Panc1 (cell line): Measurements from ENCODE around the gene RSAD1. TPM values are rescaled to one million over a fixed set of nuclear protein-coding genes. Genes with fewer than 3 reads are reported as not detected.

Experiments used
- ATAC-seq: fragments of 200-7000 bp; cut with Tn5 transposase; 2 replicates; pipeline ENCODE4 v1.9.1; 2020; ENCODE audit warnings: mild to moderate bottlenecking, moderate library complexity
- BruUV-seq: library from RNA; stranded (reverse); fragments of 400-500 nt; replicated peaks from 2 replicates; lab custom pipeline; 2021; lab: Mats Ljungman, UMichigan
- CTCF ChIA-PET: fragments of 300-600 bp; sonication (Branson Sonifier 250); formaldehyde crosslinking; loops from one replicate; lab custom pipeline; 2022; ENCODE audit warnings: antibody characterized with exemption; lab: Charles Lee
- POLR2A ChIA-PET: fragments of 300-600 bp; sonication (Branson Sonifier 250); formaldehyde crosslinking; loops from one replicate; lab custom pipeline; 2022; ENCODE audit warnings: antibody characterized with exemption; lab: Charles Lee
- DNase-seq: peaks from one replicate; pipeline ENCODE4 v3.0.0-alpha.2; 2010; ENCODE audit warnings: low read depth, low spot score
- H3K27ac ChIP-seq: 2 replicates; pipeline ENCODE4 v1.5.1; 2011; ENCODE audit warnings: mild to moderate bottlenecking, low read length, inconsistent platforms
- H3K27me3 ChIP-seq: fragments of 200-500 bp; sonication (Bioruptor generic); 2 replicates; pipeline ENCODE4 v1.6.0; 2014; ENCODE audit warnings: low read length, inconsistent platforms; ENCODE audit not compliant: control insufficient read depth, insufficient read depth
- H3K36me3 ChIP-seq: fragments of 200-500 bp; sonication (Bioruptor generic); 2 replicates; pipeline ENCODE4 v1.5.1; 2014; ENCODE audit warnings: inconsistent platforms, mild to moderate bottlenecking, low read length, moderate library complexity; ENCODE audit not compliant: control insufficient read depth, insufficient read depth
- H3K4me1 ChIP-seq: 2 replicates; pipeline ENCODE4 v1.5.1; 2011; ENCODE audit warnings: inconsistent platforms, mild to moderate bottlenecking, low read length, moderate library complexity; ENCODE audit not compliant: control insufficient read depth, insufficient read depth
- H3K4me3 ChIP-seq, 2 experiments: 2 replicates each; pipeline ENCODE4 v1.5.1; 2011 to 2012; ENCODE audit warnings: low read depth in 2 of 2, low read length in 2 of 2, mild to moderate bottlenecking in 2 of 2, inconsistent platforms in 1 of 2, moderate library complexity in 1 of 2
- H3K9me3 ChIP-seq: fragments of 200-500 bp; sonication (Bioruptor generic); 2 replicates; pipeline ENCODE4 v1.5.1; 2014; ENCODE audit warnings: low read depth, mild to moderate bottlenecking, inconsistent platforms, low read length, moderate library complexity; ENCODE audit not compliant: control insufficient read depth, insufficient read depth
- CTCF ChIP-seq: fragments of 450-650 bp; IDR thresholded peaks from 2 replicates; pipeline ENCODE4 v1.5.1; 2017; ENCODE audit warnings: mild to moderate bottlenecking
- POLR2AphosphoS5 ChIP-seq: IDR thresholded peaks from 2 replicates; pipeline ENCODE4 v1.6.1; 2012; ENCODE audit warnings: mild to moderate bottlenecking, low read depth, low read length, moderate library complexity
- SIN3A ChIP-seq: IDR thresholded peaks from 2 replicates; pipeline ENCODE4 v1.6.1; 2012; ENCODE audit warnings: low read depth, mild to moderate bottlenecking, low read length, moderate library complexity, borderline replicate concordance; ENCODE audit not compliant: insufficient read depth
- TCF7L2 ChIP-seq: IDR thresholded peaks from 2 replicates; pipeline ENCODE4 v1.6.1; 2011; ENCODE audit warnings: mild to moderate bottlenecking, low read depth, low read length, inconsistent platforms
- in situ Hi-C: cut with HindIII; loops from 2 replicates; pipeline ENCODE4 v1.10.0; 2016; ENCODE audit warnings: low sequenced_read_pairs, low pct_unique_long_range_greater_than_20kb
- intact Hi-C: fragments of 100-400 bp; cut with micrococcal nuclease; formaldehyde crosslinking; loops from one replicate; pipeline ENCODE4 v1.10.0; 2022; ENCODE audit not compliant: unreplicated experiment
- total RNA-seq: library from RNA; stranded (reverse); gene quantifications from one replicate; pipeline ENCODE4 v1.2.1, GENCODE V29; 2021; ENCODE audit not compliant: unreplicated experiment
- TF ChIP-seq, protein P1 (sequence below), 2 experiments: IDR thresholded peaks; 2 replicates each; pipeline ENCODE4 v1.6.1; 2011 to 2012; ENCODE audit warnings: low read depth in 2 of 2, control low read depth in 1 of 2, low read length in 1 of 2, mild to moderate bottlenecking in 1 of 2, moderate library complexity in 1 of 2; ENCODE audit not compliant: insufficient read depth in 1 of 2

Gene RSAD1
- total RNA-seq, 1 experiment from 2014 or later: 40.2 TPM

DNA sequence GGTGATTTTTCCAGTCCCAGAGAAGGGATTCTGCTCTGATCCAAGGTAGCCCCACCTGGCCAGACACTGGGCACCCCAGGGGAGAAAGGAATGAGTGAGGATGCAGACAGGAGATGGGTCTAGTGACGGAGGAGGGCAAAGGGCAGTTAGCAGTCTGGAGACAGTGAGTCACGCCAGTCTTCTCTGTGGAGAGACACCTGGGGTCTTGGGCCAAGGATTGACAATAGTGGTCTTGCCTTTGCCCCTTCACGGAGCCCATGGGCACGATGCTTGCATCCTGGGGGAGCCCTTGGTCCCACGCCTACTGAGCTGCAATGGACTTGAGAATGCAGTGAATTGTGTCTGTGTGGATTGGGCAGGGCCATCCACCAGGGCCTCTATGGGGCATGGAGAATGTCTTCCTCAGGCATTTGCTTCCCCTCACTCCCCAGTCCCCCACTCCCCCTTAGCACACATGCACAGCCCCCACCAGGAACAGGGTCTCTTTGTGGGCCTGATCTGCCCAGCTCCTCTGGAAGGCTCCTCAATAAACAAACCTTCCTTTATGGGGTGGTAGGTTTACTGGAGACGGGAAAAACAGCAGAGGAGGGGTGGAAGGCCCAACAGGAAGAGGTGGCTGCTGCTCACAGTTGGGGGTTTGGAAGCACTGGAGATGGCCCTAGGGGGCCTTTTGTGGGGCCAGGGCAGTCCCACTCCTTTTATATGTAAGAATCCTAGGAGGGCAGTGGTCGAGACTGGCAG, 11.4 kb upstream of the RSAD1 start:
- no peak for TF ChIP-seq CTCF
- no peak for TF ChIP-seq POLR2AphosphoS5
- TF ChIP-seq TCF7L2: no peak
- TF ChIP-seq SIN3A: no peak
- TF ChIP-seq, protein P1, sequence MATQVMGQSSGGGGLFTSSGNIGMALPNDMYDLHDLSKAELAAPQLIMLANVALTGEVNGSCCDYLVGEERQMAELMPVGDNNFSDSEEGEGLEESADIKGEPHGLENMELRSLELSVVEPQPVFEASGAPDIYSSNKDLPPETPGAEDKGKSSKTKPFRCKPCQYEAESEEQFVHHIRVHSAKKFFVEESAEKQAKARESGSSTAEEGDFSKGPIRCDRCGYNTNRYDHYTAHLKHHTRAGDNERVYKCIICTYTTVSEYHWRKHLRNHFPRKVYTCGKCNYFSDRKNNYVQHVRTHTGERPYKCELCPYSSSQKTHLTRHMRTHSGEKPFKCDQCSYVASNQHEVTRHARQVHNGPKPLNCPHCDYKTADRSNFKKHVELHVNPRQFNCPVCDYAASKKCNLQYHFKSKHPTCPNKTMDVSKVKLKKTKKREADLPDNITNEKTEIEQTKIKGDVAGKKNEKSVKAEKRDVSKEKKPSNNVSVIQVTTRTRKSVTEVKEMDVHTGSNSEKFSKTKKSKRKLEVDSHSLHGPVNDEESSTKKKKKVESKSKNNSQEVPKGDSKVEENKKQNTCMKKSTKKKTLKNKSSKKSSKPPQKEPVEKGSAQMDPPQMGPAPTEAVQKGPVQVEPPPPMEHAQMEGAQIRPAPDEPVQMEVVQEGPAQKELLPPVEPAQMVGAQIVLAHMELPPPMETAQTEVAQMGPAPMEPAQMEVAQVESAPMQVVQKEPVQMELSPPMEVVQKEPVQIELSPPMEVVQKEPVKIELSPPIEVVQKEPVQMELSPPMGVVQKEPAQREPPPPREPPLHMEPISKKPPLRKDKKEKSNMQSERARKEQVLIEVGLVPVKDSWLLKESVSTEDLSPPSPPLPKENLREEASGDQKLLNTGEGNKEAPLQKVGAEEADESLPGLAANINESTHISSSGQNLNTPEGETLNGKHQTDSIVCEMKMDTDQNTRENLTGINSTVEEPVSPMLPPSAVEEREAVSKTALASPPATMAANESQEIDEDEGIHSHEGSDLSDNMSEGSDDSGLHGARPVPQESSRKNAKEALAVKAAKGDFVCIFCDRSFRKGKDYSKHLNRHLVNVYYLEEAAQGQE (IDR thresholded peaks at IDR 0.05; ENCODE audit: insufficient read depth in 1 of 2, low read depth in 2 of 2, low read length in 1 of 2): no peak
- POLR2A ChIA-PET: interaction anchor here (0.9 kb wide), 1 partner anchor 8 kb away, joined by 3 read pairs; no protein-coding TSS in a partner anchor
- intact Hi-C loops: no loop called here
- H3K27me3 ChIP-seq: no peaks in the 10 kb centered on the region
- H3K27ac ChIP-seq: no peak overlapping the region
- DNase-seq (no peak), ATAC-seq (no peak)
- BruUV-seq: no TSS peak
- H3K36me3 ChIP-seq: no peaks in the 10 kb centered on the region
- no peak overlapping the region for H3K4me3 ChIP-seq
- H3K4me1 ChIP-seq: no peaks in the 10 kb centered on the region; the same call in 1 of the 2 replicates
- no peaks in the 10 kb centered on the region for H3K9me3 ChIP-seq
- in situ Hi-C loops: no loop called here
- CTCF ChIA-PET: no interaction called here

DNA sequence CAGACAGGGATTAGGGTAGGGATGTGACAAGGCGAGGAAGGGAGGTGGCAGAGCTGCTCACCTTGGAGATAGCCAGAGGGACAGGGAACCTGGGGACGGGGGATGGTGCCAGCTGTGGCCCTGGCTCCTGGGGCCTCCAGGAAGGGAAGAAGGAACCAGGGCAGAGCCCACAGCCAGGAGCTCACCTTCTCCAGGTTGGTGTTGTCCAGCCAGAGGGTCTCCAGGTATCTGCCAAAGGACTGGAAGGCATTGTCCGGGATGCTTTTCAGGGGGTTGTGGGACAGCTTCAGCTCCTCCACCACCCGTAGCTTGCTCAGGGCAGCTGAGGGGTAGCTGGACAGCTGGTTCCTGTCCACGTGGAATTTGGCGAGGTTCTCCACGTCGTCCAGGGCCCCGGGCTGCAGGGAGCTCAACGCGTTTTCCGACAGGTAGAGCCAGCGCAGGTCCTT, 10.8 kb upstream of the RSAD1 start:
- no peak for TF ChIP-seq TCF7L2
- no peak for TF ChIP-seq POLR2AphosphoS5
- TF ChIP-seq, protein P1 (IDR thresholded peaks at IDR 0.05; ENCODE audit: insufficient read depth in 1 of 2, low read depth in 2 of 2, low read length in 1 of 2): no peak
- no peak for TF ChIP-seq SIN3A
- TF ChIP-seq CTCF: no peak
- CTCF ChIA-PET: no interaction called here
- DNase-seq: no peak
- Histone ChIP-seq H3K27ac (no peak overlapping the region), H3K4me3 (no peak overlapping the region), H3K4me1 (no peaks in the 10 kb centered on the region; the same call in 1 of the 2 replicates), H3K27me3 (no peaks in the 10 kb centered on the region), H3K9me3 (no peaks in the 10 kb centered on the region), H3K36me3 (no peaks in the 10 kb centered on the region)
- ATAC-seq: no peak
- in situ Hi-C loops (no loop called here), intact Hi-C loops (no loop called here)
- POLR2A ChIA-PET: interaction anchor here (0.9 kb wide), 1 partner anchor 9 kb away, joined by 3 read pairs; no protein-coding TSS in a partner anchor
- no TSS peak for BruUV-seq
